ENCODE measurements around the gene EPHA4.

Gene EPHA4

GRCh38 chr2:221546505-221547225 is 25.4 kb downstream of the EPHA4 start:
- H3K4me3 ChIP-seq (ENCODE audit: low read length): no peak overlapping the region
- no peak overlapping the region for H3K27ac ChIP-seq (ENCODE audit: low read length)
- no peaks in the 10 kb centered on the region for H3K4me1 ChIP-seq (ENCODE audit: control insufficient read depth, insufficient read depth, low read length)
- no peaks in the 10 kb centered on the region for H3K9me3 ChIP-seq (ENCODE audit: control insufficient read depth, insufficient read depth, low read length)
- no peaks in the 10 kb centered on the region for H3K36me3 ChIP-seq (ENCODE audit: control insufficient read depth, insufficient read depth, low read length)
- no peak for DNase-seq (ENCODE audit: low read depth, low spot score)
- no CpG with 5 or more reads among the region's 2 CpGs for WGBS (ENCODE audit: insufficient coverage, insufficient read length)
- no peaks in the 10 kb centered on the region for H3K27me3 ChIP-seq (ENCODE audit: control insufficient read depth, insufficient read depth, low read length)

- Histone ChIP-seq H3K4me1 (ENCODE audit: control insufficient read depth, insufficient read depth, low read length) (0 out of 2 replicates have a peak, but pooled peaks cover 2% of the 10 kb centered on the region), H3K9me3 (ENCODE audit: control insufficient read depth, insufficient read depth, low read length) (no peaks in the 10 kb centered on the region), H3K27ac (ENCODE audit: low read length) (no peak overlapping the region), H3K4me3 (ENCODE audit: low read length) (no peak overlapping the region), H3K36me3 (ENCODE audit: control insufficient read depth, insufficient read depth, low read length) (no peaks in the 10 kb centered on the region), H3K27me3 (ENCODE audit: control insufficient read depth, insufficient read depth, low read length) (no peaks in the 10 kb centered on the region)
- no CpG with 5 or more reads among the region's 6 CpGs for WGBS (ENCODE audit: insufficient coverage, insufficient read length)
- DNase-seq (ENCODE audit: low read depth, low spot score): no peak
Measured at GRCh38 chr2:221541131-221541735, 30.9 kb downstream of the EPHA4 start.

GRCh38 chr2:221539246-221539645 is 32.9 kb downstream of the EPHA4 start:
- no peak overlapping the region for H3K4me3 ChIP-seq (ENCODE audit: low read length)
- no CpG with 5 or more reads among the region's 4 CpGs for WGBS (ENCODE audit: insufficient coverage, insufficient read length)
- DNase-seq (ENCODE audit: low read depth, low spot score): no peak
- H3K27ac ChIP-seq (ENCODE audit: low read length): no peak overlapping the region
- 0 out of 2 replicates have a peak, but pooled peaks cover 2% of the 10 kb centered on the region for H3K4me1 ChIP-seq (ENCODE audit: control insufficient read depth, insufficient read depth, low read length)
- no peaks in the 10 kb centered on the region for H3K9me3 ChIP-seq (ENCODE audit: control insufficient read depth, insufficient read depth, low read length)
- H3K27me3 ChIP-seq (ENCODE audit: control insufficient read depth, insufficient read depth, low read length): no peaks in the 10 kb centered on the region
- no peaks in the 10 kb centered on the region for H3K36me3 ChIP-seq (ENCODE audit: control insufficient read depth, insufficient read depth, low read length)

- no peak overlapping the region for H3K4me3 ChIP-seq (ENCODE audit: low read length)
- no CpG with 5 or more reads among the region's 2 CpGs for WGBS (ENCODE audit: insufficient coverage, insufficient read length)
Measured at GRCh38 chr2:221535824-221536223, 36.3 kb downstream of the EPHA4 start.

GRCh38 chr2:221533299-221533698 is 38.8 kb downstream of the EPHA4 start:
- Histone ChIP-seq H3K4me1 (ENCODE audit: control insufficient read depth, insufficient read depth, low read length) (no peaks in the 10 kb centered on the region), H3K9me3 (ENCODE audit: control insufficient read depth, insufficient read depth, low read length) (no peaks in the 10 kb centered on the region), H3K27me3 (ENCODE audit: control insufficient read depth, insufficient read depth, low read length) (no peaks in the 10 kb centered on the region), H3K4me3 (ENCODE audit: low read length) (no peak overlapping the region), H3K27ac (ENCODE audit: low read length) (no peak overlapping the region), H3K36me3 (ENCODE audit: control insufficient read depth, insufficient read depth, low read length) (no peaks in the 10 kb centered on the region)
- no peak for DNase-seq (ENCODE audit: low read depth, low spot score)
- WGBS (ENCODE audit: insufficient coverage, insufficient read length): no CpG with 5 or more reads among the region's 6 CpGs

More at GRCh38 chr2:221535824-221536223, 36.3 kb downstream of the EPHA4 start:
- Histone ChIP-seq H3K36me3 (ENCODE audit: control insufficient read depth, insufficient read depth, low read length) (no peaks in the 10 kb centered on the region), H3K27ac (ENCODE audit: low read length) (no peak overlapping the region), H3K4me1 (ENCODE audit: control insufficient read depth, insufficient read depth, low read length) (0 out of 2 replicates have a peak, but pooled peaks cover 2% of the 10 kb centered on the region), H3K27me3 (ENCODE audit: control insufficient read depth, insufficient read depth, low read length) (no peaks in the 10 kb centered on the region), H3K9me3 (ENCODE audit: control insufficient read depth, insufficient read depth, low read length) (no peaks in the 10 kb centered on the region)
- DNase-seq (ENCODE audit: low read depth, low spot score): no peak

GRCh38 chr2:221532641-221533040 is 39.5 kb downstream of the EPHA4 start:
- H3K36me3 ChIP-seq (ENCODE audit: control insufficient read depth, insufficient read depth, low read length): no peaks in the 10 kb centered on the region
- H3K27me3 ChIP-seq (ENCODE audit: control insufficient read depth, insufficient read depth, low read length): no peaks in the 10 kb centered on the region
- no CpG with 5 or more reads among the region's 3 CpGs for WGBS (ENCODE audit: insufficient coverage, insufficient read length)
- H3K9me3 ChIP-seq (ENCODE audit: control insufficient read depth, insufficient read depth, low read length): no peaks in the 10 kb centered on the region
- no peak for DNase-seq (ENCODE audit: low read depth, low spot score)
- no peak overlapping the region for H3K4me3 ChIP-seq (ENCODE audit: low read length)
- no peak overlapping the region for H3K27ac ChIP-seq (ENCODE audit: low read length)
- H3K4me1 ChIP-seq (ENCODE audit: control insufficient read depth, insufficient read depth, low read length): no peaks in the 10 kb centered on the region

GRCh38 chr2:221530653-221531037 is 41.5 kb downstream of the EPHA4 start:
- Histone ChIP-seq H3K9me3 (ENCODE audit: control insufficient read depth, insufficient read depth, low read length) (no peaks in the 10 kb centered on the region), H3K36me3 (ENCODE audit: control insufficient read depth, insufficient read depth, low read length) (no peaks in the 10 kb centered on the region), H3K4me1 (ENCODE audit: control insufficient read depth, insufficient read depth, low read length) (peaks cover 2% of the 10 kb centered on the region; the same call in 1 of the 2 replicates), H3K4me3 (ENCODE audit: low read length) (no peak overlapping the region), H3K27me3 (ENCODE audit: control insufficient read depth, insufficient read depth, low read length) (no peaks in the 10 kb centered on the region), H3K27ac (ENCODE audit: low read length) (no peak overlapping the region)
- no peak for DNase-seq (ENCODE audit: low read depth, low spot score)
- WGBS (ENCODE audit: insufficient coverage, insufficient read length): no CpG with 5 or more reads among the region's 2 CpGs

- WGBS (ENCODE audit: insufficient coverage, insufficient read length): no CpG with 5 or more reads among the region's 10 CpGs
Measured at GRCh38 chr2:221529943-221530652, 42.0 kb downstream of the EPHA4 start.

GRCh38 chr2:221529177-221529942 is 42.7 kb downstream of the EPHA4 start:
- H3K27ac ChIP-seq (ENCODE audit: low read length): no peak overlapping the region
- WGBS (ENCODE audit: insufficient coverage, insufficient read length): no CpG with 5 or more reads among the region's 8 CpGs
- no peaks in the 10 kb centered on the region for H3K9me3 ChIP-seq (ENCODE audit: control insufficient read depth, insufficient read depth, low read length)
- no peak for DNase-seq (ENCODE audit: low read depth, low spot score)
- H3K36me3 ChIP-seq (ENCODE audit: control insufficient read depth, insufficient read depth, low read length): no peaks in the 10 kb centered on the region
- H3K4me1 ChIP-seq (ENCODE audit: control insufficient read depth, insufficient read depth, low read length): peaks cover 2% of the 10 kb centered on the region; the same call in 1 of the 2 replicates
- no peaks in the 10 kb centered on the region for H3K27me3 ChIP-seq (ENCODE audit: control insufficient read depth, insufficient read depth, low read length)
- H3K4me3 ChIP-seq (ENCODE audit: low read length): no peak overlapping the region

More at GRCh38 chr2:221529943-221530652, 42.0 kb downstream of the EPHA4 start:
- DNase-seq (ENCODE audit: low read depth, low spot score): no peak
- no peaks in the 10 kb centered on the region for H3K27me3 ChIP-seq (ENCODE audit: control insufficient read depth, insufficient read depth, low read length)
- no peak overlapping the region for H3K27ac ChIP-seq (ENCODE audit: low read length)
- no peaks in the 10 kb centered on the region for H3K36me3 ChIP-seq (ENCODE audit: control insufficient read depth, insufficient read depth, low read length)
- H3K4me1 ChIP-seq (ENCODE audit: control insufficient read depth, insufficient read depth, low read length): peaks cover 2% of the 10 kb centered on the region; the same call in 1 of the 2 replicates
- H3K9me3 ChIP-seq (ENCODE audit: control insufficient read depth, insufficient read depth, low read length): no peaks in the 10 kb centered on the region
- H3K4me3 ChIP-seq (ENCODE audit: low read length): no peak overlapping the region

GRCh38 chr2:221527776-221528309 is 44.3 kb downstream of the EPHA4 start:
- Histone ChIP-seq H3K36me3 (ENCODE audit: control insufficient read depth, insufficient read depth, low read length) (no peaks in the 10 kb centered on the region), H3K4me1 (ENCODE audit: control insufficient read depth, insufficient read depth, low read length) (peaks cover 2% of the 10 kb centered on the region; the same call in 1 of the 2 replicates), H3K9me3 (ENCODE audit: control insufficient read depth, insufficient read depth, low read length) (no peaks in the 10 kb centered on the region), H3K27me3 (ENCODE audit: control insufficient read depth, insufficient read depth, low read length) (no peaks in the 10 kb centered on the region), H3K4me3 (ENCODE audit: low read length) (no peak overlapping the region), H3K27ac (ENCODE audit: low read length) (no peak overlapping the region)
- WGBS (ENCODE audit: insufficient coverage, insufficient read length): no CpG with 5 or more reads among the region's 6 CpGs
- no peak for DNase-seq (ENCODE audit: low read depth, low spot score)
